Activated naive CD4-positive, alpha-beta T cell treated with anti-CD3 and anti-CD28 coated beads for 36 hours (primary cell): Measurements from ENCODE around the gene NDUFS5. TPM values are rescaled to one million over a fixed set of nuclear protein-coding genes. Genes with fewer than 3 reads are reported as not detected.

ENCODE experiments used
- CTCF ChIA-PET: fragments of 350-600 bp; sonication (Branson Sonifier 250); formaldehyde crosslinking; loops from one replicate; lab custom pipeline; 2021; ENCODE audit warnings: antibody characterized with exemption; lab: Charles Lee
- DNase-seq: peaks from one replicate; pipeline ENCODE4 v3.0.0-alpha.2; 2020
- H3K27ac Mint-ChIP-seq: one replicate; pipeline ENCODE4 v1.8.0; 2021; ENCODE audit warnings: mild to moderate bottlenecking, mixed read lengths
- H3K27me3 Mint-ChIP-seq: one replicate; pipeline ENCODE4 v1.8.0; 2021; ENCODE audit warnings: low read depth, mixed read lengths
- H3K36me3 Mint-ChIP-seq: one replicate; pipeline ENCODE4 v1.8.0; 2021; ENCODE audit warnings: low read depth, mixed read lengths
- H3K4me1 Mint-ChIP-seq: one replicate; pipeline ENCODE4 v1.8.0; 2021; ENCODE audit warnings: low read depth, mixed read lengths
- H3K4me3 Mint-ChIP-seq: one replicate; pipeline ENCODE4 v1.8.0; 2021; ENCODE audit warnings: mild to moderate bottlenecking, moderate library complexity, mixed read lengths
- H3K9me3 Mint-ChIP-seq: one replicate; pipeline ENCODE4 v1.8.0; 2021; ENCODE audit warnings: mixed read lengths
- intact Hi-C: fragments of 100-400 bp; cut with micrococcal nuclease; formaldehyde crosslinking; loops from one replicate; pipeline ENCODE4 v1.15.1; 2023
- total RNA-seq, 2 experiments: library from RNA; stranded (reverse); gene quantifications; one replicate each; pipeline ENCODE4 v1.2.3, GENCODE V29; 2021

NDUFS5 gene
- total RNA-seq, 2 experiments from 2014 or later = 226 TPM

GRCh38 chr1:39076799-39077148 lies 50.6 kb downstream of the NDUFS5 start:
- Mint-ChIP-seq H3K36me3 (no peaks in the 10 kb centered on the region), H3K4me3 (no peak overlapping the region), H3K27me3 (peaks cover 11% of the 10 kb centered on the region), H3K9me3 (peaks cover 2% of the 10 kb centered on the region), H3K27ac (no peak overlapping the region), H3K4me1 (peaks cover 2% of the 10 kb centered on the region)
- DNase-seq = no peak
- intact Hi-C loops = no loop called here
- CTCF ChIA-PET = interaction anchor here (0.6 kb wide), 1 partner anchor 12 kb away, joined by 3 read pairs; no protein-coding TSS in a partner anchor

GRCh38 chr1:39080269-39080826 lies 54.2 kb downstream of the NDUFS5 start:
- Mint-ChIP-seq H3K36me3 (no peaks in the 10 kb centered on the region), H3K4me1 (peaks cover 5% of the 10 kb centered on the region), H3K27me3 (peaks cover 27% of the 10 kb centered on the region), H3K9me3 (no peaks in the 10 kb centered on the region), H3K4me3 (peak overlapping the region; percentile 60), H3K27ac (no peak overlapping the region)
- CTCF ChIA-PET = no interaction called here
- no peak for DNase-seq
- intact Hi-C loops = no loop called here

GRCh38 chr1:39080831-39081270 lies 54.7 kb downstream of the NDUFS5 start:
- CTCF ChIA-PET = no interaction called here
- H3K9me3 Mint-ChIP-seq = no peaks in the 10 kb centered on the region
- peaks cover 5% of the 10 kb centered on the region for H3K4me1 Mint-ChIP-seq
- DNase-seq = no peak
- H3K27me3 Mint-ChIP-seq = peaks cover 27% of the 10 kb centered on the region
- no peaks in the 10 kb centered on the region for H3K36me3 Mint-ChIP-seq
- H3K27ac Mint-ChIP-seq = no peak overlapping the region
- peak overlapping the region; percentile 60 for H3K4me3 Mint-ChIP-seq
- intact Hi-C loops = no loop called here

GRCh38 chr1:39081271-39082009 lies 55.3 kb downstream of the NDUFS5 start:
- no peak overlapping the region for H3K27ac Mint-ChIP-seq
- CTCF ChIA-PET = no interaction called here
- H3K27me3 Mint-ChIP-seq = peaks cover 27% of the 10 kb centered on the region
- DNase-seq = peak; percentile 26
- H3K4me1 Mint-ChIP-seq = peaks cover 5% of the 10 kb centered on the region
- H3K9me3 Mint-ChIP-seq = no peaks in the 10 kb centered on the region
- intact Hi-C loops = no loop called here
- H3K4me3 Mint-ChIP-seq = no peak overlapping the region
- no peaks in the 10 kb centered on the region for H3K36me3 Mint-ChIP-seq

DNA sequence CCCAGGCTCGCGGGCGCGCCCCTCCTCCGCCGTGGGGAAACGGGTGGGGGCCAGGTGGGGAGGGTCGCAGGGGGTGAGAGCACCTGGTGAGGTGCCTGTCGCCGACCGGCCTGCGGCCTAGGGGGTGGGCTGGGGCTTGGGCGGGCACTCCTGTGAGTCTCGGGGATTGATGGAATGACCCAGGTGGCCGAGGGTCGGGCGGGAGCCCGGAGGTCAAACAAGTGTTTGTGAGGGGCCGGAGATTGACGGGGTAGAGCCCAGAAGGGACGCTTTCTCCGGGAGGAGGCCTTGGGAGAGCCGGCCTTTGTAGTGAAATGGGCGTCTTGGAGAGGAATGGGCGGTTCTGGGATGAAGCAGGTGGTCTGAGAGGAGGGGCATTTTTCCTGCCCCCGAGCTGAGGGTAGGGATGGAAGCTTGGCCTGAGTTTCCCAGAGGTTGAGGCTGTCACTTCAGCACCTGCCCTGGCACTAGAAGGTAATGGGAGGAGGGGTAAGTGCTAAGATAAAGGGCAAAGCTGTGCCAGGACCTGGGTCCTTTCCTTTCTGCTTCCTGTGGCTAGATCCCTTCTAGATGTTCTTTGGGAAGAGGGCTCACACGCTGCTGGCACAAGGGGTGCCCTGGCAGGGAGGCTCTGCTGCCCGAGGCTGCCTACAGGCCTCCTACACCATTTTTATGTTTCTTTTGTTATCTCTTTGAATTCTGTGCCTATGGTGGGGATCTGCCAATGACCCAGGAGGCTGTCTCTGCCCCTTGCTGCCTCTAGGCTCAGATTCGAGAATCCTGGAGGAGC lies 56.1 kb downstream of the NDUFS5 start:
- Mint-ChIP-seq H3K27ac (no peak overlapping the region), H3K36me3 (no peaks in the 10 kb centered on the region), H3K4me3 (peak overlapping the region; percentile 56), H3K27me3 (peaks cover 27% of the 10 kb centered on the region), H3K9me3 (no peaks in the 10 kb centered on the region), H3K4me1 (peaks cover 5% of the 10 kb centered on the region)
- CTCF ChIA-PET = interaction anchor here (0.5 to 2.1 kb wide), 2 partner anchors 10 to 241 kb away, joined by 5 to 10 read pairs; no protein-coding TSS in a partner anchor
- no peak for DNase-seq
- intact Hi-C loops = no loop called here

DNA sequence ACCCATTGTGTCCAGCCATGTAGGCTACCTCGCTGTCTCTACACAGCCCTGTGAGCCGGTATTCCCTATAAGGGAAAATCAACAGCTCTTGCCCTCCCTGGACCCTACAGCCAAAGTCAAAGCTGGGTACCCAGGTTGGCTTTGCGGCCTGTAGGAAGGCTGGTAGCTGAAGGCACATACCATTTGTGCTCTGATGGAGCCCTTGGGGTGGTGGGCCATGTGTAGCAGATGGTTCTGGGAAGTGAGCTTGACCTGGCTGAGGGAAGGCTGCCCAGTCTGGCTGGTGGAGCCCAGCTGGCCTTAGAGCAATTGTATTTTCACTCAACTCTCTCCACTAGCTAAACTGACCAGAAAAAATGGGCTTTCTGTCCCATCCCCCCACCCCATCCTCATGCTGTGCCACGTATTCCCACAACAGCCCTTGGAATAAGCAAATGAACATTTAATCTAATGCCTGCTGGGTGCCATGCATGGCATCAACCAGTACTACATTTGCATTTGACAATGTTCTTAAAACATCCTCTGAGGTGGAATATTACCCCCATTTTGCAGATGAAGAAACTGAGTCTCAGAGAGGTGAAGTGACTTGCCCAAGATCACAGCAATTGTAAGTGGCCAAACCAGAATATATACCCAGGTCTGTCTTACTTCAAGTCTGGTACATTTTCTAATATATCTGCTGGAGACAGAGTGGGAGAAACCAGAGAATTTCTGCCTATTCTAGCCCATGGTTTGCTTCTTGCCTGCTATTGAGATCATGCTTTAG lies 56.8 kb downstream of the NDUFS5 start:
- H3K4me3 Mint-ChIP-seq = no peak overlapping the region
- intact Hi-C loops = no loop called here
- no peak for DNase-seq

DNA sequence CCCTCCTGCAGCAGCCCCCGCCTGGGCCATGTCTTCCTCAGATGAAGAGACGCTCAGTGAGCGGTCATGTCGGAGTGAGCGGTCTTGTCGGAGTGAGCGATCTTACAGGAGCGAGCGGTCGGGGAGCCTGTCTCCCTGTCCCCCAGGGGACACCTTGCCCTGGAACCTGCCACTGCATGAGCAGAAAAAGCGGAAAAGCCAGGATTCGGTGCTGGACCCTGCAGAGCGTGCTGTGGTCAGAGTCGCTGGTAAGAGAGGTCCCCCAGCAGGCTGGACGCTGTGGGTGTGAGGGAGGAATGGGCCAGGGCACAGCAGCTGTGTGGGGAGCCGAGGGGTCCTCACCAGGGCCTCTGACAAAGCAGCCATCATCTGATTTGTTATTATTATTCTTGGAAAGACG lies 58.0 kb downstream of the NDUFS5 start:
- H3K27ac Mint-ChIP-seq = no peak overlapping the region
- intact Hi-C loops = no loop called here
- CTCF ChIA-PET = interaction anchor here (0.7 to 2.1 kb wide), 2 partner anchors 8 to 1822 kb away, joined by 3 to 10 read pairs; no protein-coding TSS in a partner anchor
- DNase-seq = no peak
- no peak overlapping the region for H3K4me3 Mint-ChIP-seq
- H3K4me1 Mint-ChIP-seq = peaks cover 5% of the 10 kb centered on the region
- H3K36me3 Mint-ChIP-seq = no peaks in the 10 kb centered on the region
- H3K9me3 Mint-ChIP-seq = no peaks in the 10 kb centered on the region
- H3K27me3 Mint-ChIP-seq = peaks cover 27% of the 10 kb centered on the region

More for the DNA sequence above, 56.8 kb downstream of the NDUFS5 start:
- no peak overlapping the region for H3K27ac Mint-ChIP-seq
- H3K9me3 Mint-ChIP-seq = no peaks in the 10 kb centered on the region
- CTCF ChIA-PET = interaction anchor here (0.5 to 2.1 kb wide), 3 partner anchors 9 to 1821 kb away, joined by 3 to 10 read pairs (median 5); no protein-coding TSS in a partner anchor
- H3K27me3 Mint-ChIP-seq = peaks cover 27% of the 10 kb centered on the region
- H3K4me1 Mint-ChIP-seq = peaks cover 5% of the 10 kb centered on the region
- H3K36me3 Mint-ChIP-seq = no peaks in the 10 kb centered on the region

Other genes starting within 250 kb of the NDUFS5 start
- 10 to 100 TPM; 22.3 to 23.3 TPM for gene RRAGC, start 166.6 kb upstream of the NDUFS5 start, total RNA-seq
- 10 to 100 TPM; 54.6 to 58.0 TPM for gene MYCBP, start 153.0 kb upstream of the NDUFS5 start, total RNA-seq
- gene GJA9, start 144.8 kb upstream of the NDUFS5 start, total RNA-seq = not detected
- not detected for gene RHBDL2, start 84.5 kb upstream of the NDUFS5 start, total RNA-seq
- 10 to 100 TPM; 58.1 to 58.5 TPM for gene AKIRIN1, start 35.1 kb upstream of the NDUFS5 start, total RNA-seq
- 100 to 1,000 TPM; 174 to 179 TPM for gene MACF1, start 178.3 kb downstream of the NDUFS5 start, total RNA-seq